Keratinocyte (primary cell): ENCODE data around the gene NEGR1.

Experiments
- CTCF ChIP-seq, 3 experiments: IDR thresholded peaks in 1 of 3; conservative IDR thresholded peaks in 1 of 3; optimal IDR thresholded peaks in 1 of 3; 2 replicates in 2 of 3; 3 replicates in 1 of 3; pipeline versions ENCODE3 to v1.5.1; 2011; ENCODE audit warnings: low read length in 3 of 3, mild to moderate bottlenecking in 3 of 3, moderate library complexity in 2 of 3, control low read depth in 1 of 3, inconsistent platforms in 1 of 3; ENCODE audit not compliant: insufficient read depth in 2 of 3; ENCODE audit errors: extremely low read depth in 1 of 3
- EZH2 ChIP-seq: IDR thresholded peaks from one replicate; pipeline ENCODE4 v1.6.1; 2012; ENCODE audit warnings: inconsistent platforms, mild to moderate bottlenecking, low read length, moderate library complexity

GRCh38 chr1:71414179-71414578 lies 868.2 kb downstream of the NEGR1 start:
- TF ChIP-seq CTCF (optimal IDR thresholded peaks at IDR 0.05 in 1 of 3, IDR thresholded peaks at IDR 0.05 in 1 of 3, conservative IDR thresholded peaks at IDR 0.05 in 1 of 3; ENCODE audit: extremely low read depth in 1 of 3, insufficient read depth in 2 of 3, low read length in 3 of 3) = no peak
- TF ChIP-seq EZH2 = no peak
